CD4-positive, alpha-beta memory T cell (primary cell): ENCODE data around the gene FALEC. TPM values are rescaled to one million over a fixed set of nuclear protein-coding genes. Genes with fewer than 3 reads are reported as not detected.

Experiments used
- CTCF ChIA-PET: fragments of 350-600 bp; sonication (Branson Sonifier 250); formaldehyde crosslinking; loops from one replicate; lab custom pipeline; 2021; ENCODE audit warnings: inconsistent platforms; ENCODE audit not compliant: partially characterized antibody; lab: Charles Lee
- POLR2A ChIA-PET: fragments of 350-600 bp; sonication (Branson Sonifier 250); formaldehyde crosslinking; loops from one replicate; lab custom pipeline; 2021; ENCODE audit not compliant: partially characterized antibody; lab: Charles Lee
- DNase-seq, 5 donors: peaks; one replicate each; pipeline versions ENCODE4 v3.0.0 to v3.0.0-alpha.2; 2020 to 2022; ENCODE audit warnings: mixed read lengths in 1 of 5
- H3K27ac ChIP-seq: one replicate; pipeline ENCODE4 v1.7.0; 2013; ENCODE audit warnings: low read depth, low read length
- H3K27me3 ChIP-seq: 2 replicates; pipeline ENCODE4 v1.7.0; 2013; ENCODE audit warnings: mild to moderate bottlenecking, low read length, moderate library complexity; ENCODE audit not compliant: insufficient read depth
- H3K36me3 ChIP-seq: 2 replicates; pipeline ENCODE4 v1.7.0; 2013; ENCODE audit warnings: mild to moderate bottlenecking, low read length, moderate library complexity; ENCODE audit not compliant: insufficient read depth
- H3K4me1 ChIP-seq: 2 replicates; pipeline ENCODE4 v1.7.0; 2013; ENCODE audit warnings: mild to moderate bottlenecking, low read length, moderate library complexity; ENCODE audit not compliant: insufficient read depth
- H3K4me3 ChIP-seq, 2 donors: one replicate each; pipeline ENCODE4 v1.7.0; 2013; ENCODE audit warnings: low read length in 2 of 2, mild to moderate bottlenecking in 1 of 2
- H3K9me3 ChIP-seq, 2 donors: one replicate each; pipeline ENCODE4 v1.7.0; 2013; ENCODE audit warnings: low read length in 2 of 2, control low read depth in 1 of 2; ENCODE audit not compliant: control insufficient read depth in 1 of 2
- H3K27ac Mint-ChIP-seq, 7 donors: one replicate each; pipeline ENCODE4 v1.8.0; 2020 to 2021; ENCODE audit warnings: mixed read lengths in 7 of 7, mild to moderate bottlenecking in 6 of 7, inconsistent platforms in 3 of 7, moderate library complexity in 3 of 7
- H3K27me3 Mint-ChIP-seq, 2 donors: one replicate each; pipeline ENCODE4 v1.8.0; 2020 to 2021; ENCODE audit warnings: mixed read lengths in 2 of 2
- H3K36me3 Mint-ChIP-seq, 2 donors: one replicate each; pipeline ENCODE4 v1.8.0; 2020 to 2021; ENCODE audit warnings: mixed read lengths in 2 of 2, inconsistent platforms in 1 of 2, mild to moderate bottlenecking in 1 of 2
- H3K4me1 Mint-ChIP-seq, 4 donors: one replicate each; pipeline ENCODE4 v1.8.0; 2020 to 2021; ENCODE audit warnings: mixed read lengths in 4 of 4, mild to moderate bottlenecking in 1 of 4
- H3K4me3 Mint-ChIP-seq, 8 donors: one replicate each; pipeline ENCODE4 v1.8.0; 2020 to 2021; ENCODE audit warnings: mixed read lengths in 8 of 8, mild to moderate bottlenecking in 7 of 8, moderate library complexity in 6 of 8, inconsistent platforms in 3 of 8
- H3K9me3 Mint-ChIP-seq, 8 donors: one replicate each; pipeline ENCODE4 v1.8.0; 2020 to 2021; ENCODE audit warnings: mixed read lengths in 8 of 8, mild to moderate bottlenecking in 5 of 8, inconsistent platforms in 3 of 8, moderate library complexity in 1 of 8
- intact Hi-C: fragments of 100-400 bp; cut with micrococcal nuclease; formaldehyde crosslinking; loops from one replicate; pipeline ENCODE4 v1.15.1; 2023
- polyA plus RNA-seq, 2 donors: library from polyadenylated mRNA; unstranded; fragments of 300-500 nt; fragmentation: Illumina TruSeq; gene quantifications; one replicate each; pipeline ENCODE4 v1.2.3, GENCODE V29; 2021
- total RNA-seq, 2 experiments: library from RNA; stranded (reverse); gene quantifications; one replicate each; pipeline ENCODE4 v1.2.3, GENCODE V29; 2021

FALEC gene
- total and polyA plus RNA-seq, 4 experiments from 2014 or later, result 0.64 to 1.1 TPM; not detected in 2

DNA sequence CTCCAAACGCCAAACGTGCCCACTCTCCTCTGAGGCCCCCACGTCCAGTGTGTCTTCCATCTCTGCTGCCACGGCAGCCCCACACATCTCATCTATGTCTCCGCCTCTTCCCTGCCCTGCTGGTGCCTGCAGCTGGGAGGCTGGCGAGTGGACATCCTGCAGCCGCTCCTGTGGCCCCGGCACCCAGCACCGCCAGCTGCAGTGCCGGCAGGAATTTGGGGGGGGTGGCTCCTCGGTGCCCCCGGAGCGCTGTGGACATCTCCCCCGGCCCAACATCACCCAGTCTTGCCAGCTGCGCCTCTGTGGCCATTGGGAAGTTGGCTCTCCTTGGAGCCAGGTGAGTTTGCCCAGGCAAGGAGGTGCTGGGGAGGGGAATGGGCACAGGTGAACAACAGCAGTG, 42.3 kb downstream of the FALEC start:
- POLR2A ChIA-PET, result interaction anchor here (8.7 to 16.5 kb wide), 2 partner anchors 19 to 70 kb away, joined by 190 to 1751 read pairs; partner anchors contain the start of genes ENSA and MCL1
- H3K27me3 Mint-ChIP-seq, result no peaks in the 10 kb centered on the region

DNA sequence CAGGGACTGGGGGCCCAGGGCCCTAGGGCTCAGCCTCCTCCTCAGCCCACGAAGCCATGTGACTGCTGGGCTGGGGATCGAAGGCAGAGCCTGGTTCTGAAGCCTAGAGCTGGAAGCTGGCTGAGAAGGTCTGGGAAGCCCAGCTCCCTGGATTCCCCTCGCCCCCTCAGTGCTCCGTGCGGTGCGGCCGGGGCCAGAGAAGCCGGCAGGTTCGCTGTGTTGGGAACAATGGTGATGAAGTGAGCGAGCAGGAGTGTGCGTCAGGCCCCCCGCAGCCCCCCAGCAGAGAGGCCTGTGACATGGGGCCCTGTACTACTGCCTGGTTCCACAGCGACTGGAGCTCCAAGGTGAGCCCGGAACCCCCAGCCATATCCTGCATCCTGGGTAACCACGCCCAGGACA, 42.8 kb downstream of the FALEC start:
- Histone ChIP-seq H3K4me1 (peaks cover 29% of the 10 kb centered on the region), H3K27ac (no peak overlapping the region), H3K36me3 (no peaks in the 10 kb centered on the region), H3K4me3 (no peak overlapping the region), H3K9me3 (no peaks in the 10 kb centered on the region), H3K27me3 (no peaks in the 10 kb centered on the region)
- Mint-ChIP-seq H3K4me1 (peaks cover 18 to 41% (median 23%) of the 10 kb centered on the region in 4 donors), H3K27ac (peak overlapping the region in 2 of 7 donors; percentile 24 to 70), H3K27me3 (no peaks in the 10 kb centered on the region), H3K4me3 (no peak overlapping the region), H3K36me3 (peaks cover 0 to 15% of the 10 kb centered on the region in 2 donors), H3K9me3 (peaks cover 0 to 5% (median 0%) of the 10 kb centered on the region in 8 donors)
- POLR2A ChIA-PET, result interaction anchor here (8.7 to 16.5 kb wide), 3 partner anchors 18 to 70 kb away, joined by 190 to 1751 read pairs (median 439); partner anchors contain the start of genes ENSA and MCL1
- intact Hi-C loops, result no loop called here
- no peak for DNase-seq
- CTCF ChIA-PET, result interaction anchor here (0.5 to 13.6 kb wide), 5 partner anchors 17 to 239 kb away, joined by 3 to 501 read pairs (median 102); partner anchors contain the start of genes ENSA and MCL1

More for the DNA sequence above, 42.3 kb downstream of the FALEC start:
- H3K27ac Mint-ChIP-seq, result peak overlapping the region in 1 of 7 donors; percentile 24
- H3K9me3 Mint-ChIP-seq, result peaks cover 0 to 5% (median 0%) of the 10 kb centered on the region in 8 donors
- Histone ChIP-seq H3K27me3 (no peaks in the 10 kb centered on the region), H3K9me3 (no peaks in the 10 kb centered on the region), H3K4me1 (peaks cover 24% of the 10 kb centered on the region), H3K36me3 (no peaks in the 10 kb centered on the region), H3K4me3 (no peak overlapping the region), H3K27ac (no peak overlapping the region)
- peak in 1 of 5 donors; percentile 9 for DNase-seq
- H3K4me3 Mint-ChIP-seq, result no peak overlapping the region
- intact Hi-C loops, result no loop called here
- peaks cover 16 to 37% (median 19%) of the 10 kb centered on the region in 4 donors for H3K4me1 Mint-ChIP-seq
- CTCF ChIA-PET, result interaction anchor here (0.5 to 13.6 kb wide), 4 partner anchors 18 to 239 kb away, joined by 3 to 501 read pairs (median 268); partner anchors contain the start of genes ENSA and MCL1
- H3K36me3 Mint-ChIP-seq, result peaks cover 0 to 14% of the 10 kb centered on the region in 2 donors

DNA sequence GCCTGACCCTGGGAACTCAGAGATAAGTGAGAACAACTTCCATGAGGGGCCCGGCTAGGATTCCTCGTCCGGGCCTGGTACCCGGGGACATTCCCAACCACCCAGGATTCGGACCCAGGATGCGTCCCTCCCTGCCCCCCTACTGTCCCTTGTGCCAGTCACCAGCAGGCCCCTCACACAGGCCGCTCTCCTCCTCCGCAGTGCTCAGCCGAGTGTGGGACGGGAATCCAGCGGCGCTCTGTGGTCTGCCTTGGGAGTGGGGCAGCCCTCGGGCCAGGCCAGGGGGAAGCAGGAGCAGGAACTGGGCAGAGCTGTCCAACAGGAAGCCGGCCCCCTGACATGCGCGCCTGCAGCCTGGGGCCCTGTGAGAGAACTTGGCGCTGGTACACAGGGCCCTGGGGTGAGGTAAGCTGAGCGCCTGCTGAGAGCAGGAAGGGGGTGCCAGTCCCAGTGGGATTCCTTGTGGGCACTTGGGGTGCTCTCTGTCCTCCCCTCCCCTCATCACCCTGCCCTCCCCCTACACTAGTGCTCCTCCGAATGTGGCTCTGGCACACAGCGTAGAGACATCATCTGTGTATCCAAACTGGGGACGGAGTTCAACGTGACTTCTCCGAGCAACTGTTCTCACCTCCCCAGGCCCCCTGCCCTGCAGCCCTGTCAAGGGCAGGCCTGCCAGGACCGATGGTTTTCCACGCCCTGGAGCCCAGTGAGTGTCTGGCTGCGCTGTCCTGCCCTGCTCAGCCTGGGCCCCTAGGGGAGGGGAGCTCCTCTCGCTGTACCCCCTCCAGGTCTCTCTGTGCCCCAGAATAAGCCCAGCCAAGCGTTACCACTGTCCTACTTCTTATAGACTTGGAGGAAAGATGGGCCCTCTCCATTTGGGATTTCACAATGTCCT, 43.5 kb downstream of the FALEC start:
- ChIA-PET POLR2A (interaction anchor here (2.2 to 16.5 kb wide), 5 partner anchors 10 to 69 kb away, joined by 11 to 1751 read pairs (median 190); partner anchors contain the start of genes ADAMTSL4, ENSA, FALEC and MCL1), CTCF (interaction anchor here (0.5 to 13.6 kb wide), 21 partner anchors 8 to 435 kb away, joined by 3 to 501 read pairs (median 4); partner anchors contain the start of genes ENSA, FALEC and MCL1)
- Mint-ChIP-seq H3K9me3 (peaks cover 0 to 5% (median 0%) of the 10 kb centered on the region in 8 donors), H3K4me3 (no peak overlapping the region), H3K27ac (peak overlapping the region in 2 of 7 donors; percentile 70 to 95), H3K27me3 (no peaks in the 10 kb centered on the region), H3K4me1 (peaks cover 23 to 48% (median 29%) of the 10 kb centered on the region in 4 donors), H3K36me3 (peaks cover 0 to 18% of the 10 kb centered on the region in 2 donors)
- Histone ChIP-seq H3K4me3 (no peak overlapping the region), H3K36me3 (no peaks in the 10 kb centered on the region), H3K4me1 (peaks cover 36% of the 10 kb centered on the region), H3K9me3 (no peaks in the 10 kb centered on the region), H3K27me3 (no peaks in the 10 kb centered on the region), H3K27ac (no peak overlapping the region)
- intact Hi-C loops, result no loop called here
- DNase-seq, result peak in 1 of 5 donors; percentile 29

DNA sequence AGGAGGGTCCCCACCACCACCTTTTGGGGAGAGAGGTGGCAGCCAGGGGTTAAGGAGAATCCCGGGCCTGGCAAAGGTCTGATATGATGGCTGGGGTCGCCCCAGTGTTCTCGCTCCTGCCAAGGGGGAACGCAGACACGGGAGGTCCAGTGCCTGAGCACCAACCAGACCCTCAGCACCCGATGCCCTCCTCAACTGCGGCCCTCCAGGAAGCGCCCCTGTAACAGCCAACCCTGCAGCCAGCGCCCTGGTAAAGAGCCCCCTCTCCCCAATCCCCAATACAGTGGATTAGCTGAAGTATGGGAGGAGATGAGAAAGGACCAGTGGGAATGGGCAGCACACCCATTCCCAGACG, 44.1 kb downstream of the FALEC start:
- intact Hi-C loops, result loop anchor here (1.0 to 5.0 kb wide), 10 partner anchors 45 to 598 kb away; partner anchors contain the start of genes CDC42SE1, CTSS, ENSA and FALEC
- Histone ChIP-seq H3K27ac (peak overlapping the region; percentile 93), H3K9me3 (no peaks in the 10 kb centered on the region), H3K4me3 (no peak overlapping the region), H3K4me1 (peaks cover 43% of the 10 kb centered on the region), H3K27me3 (no peaks in the 10 kb centered on the region), H3K36me3 (no peaks in the 10 kb centered on the region)
- Mint-ChIP-seq H3K27ac (peak overlapping the region in 3 of 7 donors; percentile 95 to 100 (median 98)), H3K4me3 (peak overlapping the region in 2 of 8 donors; percentile 92 to 99), H3K36me3 (peaks cover 0 to 18% of the 10 kb centered on the region in 2 donors), H3K9me3 (peaks cover 0 to 5% (median 0%) of the 10 kb centered on the region in 8 donors), H3K27me3 (no peaks in the 10 kb centered on the region), H3K4me1 (peaks cover 25 to 55% (median 32%) of the 10 kb centered on the region in 4 donors)
- no peak for DNase-seq
- POLR2A ChIA-PET, result interaction anchor here (1.2 to 16.5 kb wide), 6 partner anchors 11 to 68 kb away, joined by 3 to 1751 read pairs (median 106); partner anchors contain the start of genes ADAMTSL4, ENSA, FALEC and MCL1
- CTCF ChIA-PET, result interaction anchor here (0.5 to 13.6 kb wide), 23 partner anchors 9 to 434 kb away, joined by 3 to 501 read pairs (median 7); partner anchors contain the start of genes ENSA, FALEC, GOLPH3L and MCL1

DNA sequence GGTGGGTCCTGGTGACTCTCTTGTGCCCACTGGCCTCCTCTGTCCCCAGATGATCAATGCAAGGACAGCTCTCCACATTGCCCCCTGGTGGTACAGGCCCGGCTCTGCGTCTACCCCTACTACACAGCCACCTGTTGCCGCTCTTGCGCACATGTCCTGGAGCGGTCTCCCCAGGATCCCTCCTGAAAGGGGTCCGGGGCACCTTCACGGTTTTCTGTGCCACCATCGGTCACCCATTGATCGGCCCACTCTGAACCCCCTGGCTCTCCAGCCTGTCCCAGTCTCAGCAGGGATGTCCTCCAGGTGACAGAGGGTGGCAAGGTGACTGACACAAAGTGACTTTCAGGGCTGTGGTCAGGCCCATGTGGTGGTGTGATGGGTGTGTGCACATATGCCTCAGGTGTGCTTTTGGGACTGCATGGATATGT, 44.5 kb downstream of the FALEC start:
- Histone ChIP-seq H3K27ac (peak overlapping the region; percentile 93), H3K27me3 (no peaks in the 10 kb centered on the region), H3K4me3 (peak overlapping the region in 1 of 2 donors; percentile 72), H3K4me1 (peaks cover 46% of the 10 kb centered on the region), H3K36me3 (no peaks in the 10 kb centered on the region), H3K9me3 (no peaks in the 10 kb centered on the region)
- DNase-seq, result peak; percentile 70 to 79 (median 75)
- Mint-ChIP-seq H3K4me1 (peaks cover 29 to 59% (median 36%) of the 10 kb centered on the region in 4 donors), H3K27ac (peak overlapping the region; percentile 95 to 100 (median 99)), H3K4me3 (peak overlapping the region; percentile 90 to 99 (median 93)), H3K9me3 (peaks cover 0 to 5% (median 0%) of the 10 kb centered on the region in 8 donors), H3K27me3 (no peaks in the 10 kb centered on the region), H3K36me3 (peaks cover 0 to 18% of the 10 kb centered on the region in 2 donors)
- ChIA-PET POLR2A (interaction anchor here (1.0 to 16.5 kb wide), 12 partner anchors 11 to 196 kb away, joined by 3 to 1751 read pairs (median 10); partner anchors contain the start of genes ADAMTSL4, ENSA, FALEC and MCL1), CTCF (interaction anchor here (0.6 to 13.6 kb wide), 31 partner anchors 9 to 937 kb away, joined by 3 to 501 read pairs (median 6); partner anchors contain the start of genes ENSA, FALEC, GOLPH3L and HORMAD1)
- intact Hi-C loops, result loop anchor here (1.0 to 5.0 kb wide), 10 partner anchors 45 to 597 kb away; partner anchors contain the start of genes CDC42SE1, CTSS, ENSA and FALEC

DNA sequence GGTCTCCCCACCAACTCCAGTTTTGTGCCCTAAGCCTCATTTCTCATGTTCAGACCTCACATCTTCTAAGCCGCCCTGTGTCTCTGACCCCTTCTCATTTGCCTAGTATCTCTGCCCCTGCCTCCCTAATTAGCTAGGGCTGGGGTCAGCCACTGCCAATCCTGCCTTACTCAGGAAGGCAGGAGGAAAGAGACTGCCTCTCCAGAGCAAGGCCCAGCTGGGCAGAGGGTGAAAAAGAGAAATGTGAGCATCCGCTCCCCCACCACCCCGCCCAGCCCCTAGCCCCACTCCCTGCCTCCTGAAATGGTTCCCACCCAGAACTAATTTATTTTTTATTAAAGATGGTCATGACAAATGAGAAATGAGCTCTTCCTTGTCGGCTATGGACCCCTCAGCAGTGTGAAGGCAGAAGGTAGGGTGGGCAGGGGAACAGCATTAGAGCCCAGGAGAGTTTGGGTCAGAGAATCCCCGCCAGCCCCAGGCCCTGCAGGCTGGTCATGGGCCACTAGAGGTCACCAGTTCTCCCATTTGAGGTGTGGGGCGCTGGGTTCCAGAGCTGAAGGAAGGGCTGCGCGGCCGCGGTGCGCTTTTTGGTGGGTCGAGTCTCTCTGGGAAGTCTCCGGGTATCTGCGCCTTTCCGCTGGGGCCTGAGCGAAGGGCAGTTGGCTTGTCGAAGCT, 45.2 kb downstream of the FALEC start:
- Mint-ChIP-seq H3K27me3 (no peaks in the 10 kb centered on the region), H3K9me3 (peaks cover 0 to 5% (median 0%) of the 10 kb centered on the region in 8 donors), H3K36me3 (peaks cover 0 to 13% of the 10 kb centered on the region in 2 donors), H3K4me3 (peak overlapping the region; percentile 90 to 99 (median 93)), H3K27ac (peak overlapping the region; percentile 95 to 100 (median 99)), H3K4me1 (peaks cover 28 to 57% (median 37%) of the 10 kb centered on the region in 4 donors)
- Histone ChIP-seq H3K9me3 (no peaks in the 10 kb centered on the region), H3K4me1 (peaks cover 53% of the 10 kb centered on the region), H3K27ac (peak overlapping the region; percentile 93), H3K27me3 (no peaks in the 10 kb centered on the region), H3K36me3 (no peaks in the 10 kb centered on the region), H3K4me3 (peak overlapping the region; percentile 72 to 79)
- intact Hi-C loops, result loop anchor here (1.0 to 5.0 kb wide), 12 partner anchors 46 to 597 kb away; partner anchors contain the start of genes CDC42SE1, CTSS, ENSA and FALEC
- peak; percentile 71 to 80 (median 73) for DNase-seq
- ChIA-PET CTCF (interaction anchor here (0.5 to 13.6 kb wide), 44 partner anchors 10 to 937 kb away, joined by 3 to 501 read pairs (median 4); partner anchors contain the start of genes ENSA, FALEC, GOLPH3L and HORMAD1), POLR2A (interaction anchor here (0.8 to 16.5 kb wide), 24 partner anchors 10 to 597 kb away, joined by 3 to 1751 read pairs (median 8); partner anchors contain the start of genes ADAMTSL4, CTSS, ENSA and FALEC)
